Measurements from ENCODE around the gene SPANXA1. TPM values are rescaled to one million over a fixed set of nuclear protein-coding genes. Genes with fewer than 3 reads are reported as not detected.
"Not testable (repeated sequence)": the region's sequence is repeated elsewhere in the genome, so short reads cannot be mapped to it uniquely, and the experiment has no call there.

The SPANXA1 gene, protein sequence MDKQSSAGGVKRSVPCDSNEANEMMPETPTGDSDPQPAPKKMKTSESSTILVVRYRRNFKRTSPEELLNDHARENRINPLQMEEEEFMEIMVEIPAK
- not detected in 2 replicates for total RNA-seq (2014; rRNA removed; shearing (Covaris generic); ENCODE audit: low replicate concordance)

DNA sequence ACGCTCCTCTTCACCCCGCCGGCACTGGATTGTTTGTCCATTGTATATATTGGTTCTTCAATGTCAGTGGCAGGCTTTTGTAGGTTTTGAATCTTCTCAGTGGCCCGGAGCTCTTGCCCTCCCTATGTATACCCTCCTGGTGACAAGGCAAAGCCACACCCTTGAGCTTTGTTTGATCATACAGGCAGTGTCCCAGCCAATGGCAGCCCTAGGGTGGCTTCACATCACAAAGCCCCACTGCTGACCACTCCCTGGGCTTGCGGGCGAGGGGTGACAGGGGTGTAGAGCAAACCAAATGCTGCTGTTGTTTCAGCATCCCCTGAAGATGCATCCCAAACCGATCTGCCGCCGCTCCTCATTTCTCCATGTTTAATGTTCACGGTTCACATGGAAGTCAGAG lies at the start of gene SPANXA1:
SPANXA1 (minus strand) TSS at position 101 of the 400 bp plus-strand sequence; CDS start at position 41, 60 bp downstream.
- H3K27me3 ChIP-seq (ENCODE audit: low read length); H3K9me3 ChIP-seq (ENCODE audit: low read length); H4K20me1 ChIP-seq (ENCODE audit: insufficient read depth, low read depth, low read length); H3K4me1 ChIP-seq (ENCODE audit: low read length); H3K4me3 ChIP-seq (ENCODE audit: low read length); H3K9me2 ChIP-seq (replicated peaks; ENCODE audit: insufficient read depth, low read length); H3K4me2 ChIP-seq (ENCODE audit: low read depth, low read length, poor library complexity, severe bottlenecking); H2AFZ ChIP-seq (ENCODE audit: low read length); H3K9ac ChIP-seq (ENCODE audit: low read length); H3K36me3 ChIP-seq (ENCODE audit: insufficient read depth, low read length); DNase-seq; H3K27ac ChIP-seq (ENCODE audit: low read length); H3K79me2 ChIP-seq (ENCODE audit: low read length): not testable (repeated sequence)

DNA sequence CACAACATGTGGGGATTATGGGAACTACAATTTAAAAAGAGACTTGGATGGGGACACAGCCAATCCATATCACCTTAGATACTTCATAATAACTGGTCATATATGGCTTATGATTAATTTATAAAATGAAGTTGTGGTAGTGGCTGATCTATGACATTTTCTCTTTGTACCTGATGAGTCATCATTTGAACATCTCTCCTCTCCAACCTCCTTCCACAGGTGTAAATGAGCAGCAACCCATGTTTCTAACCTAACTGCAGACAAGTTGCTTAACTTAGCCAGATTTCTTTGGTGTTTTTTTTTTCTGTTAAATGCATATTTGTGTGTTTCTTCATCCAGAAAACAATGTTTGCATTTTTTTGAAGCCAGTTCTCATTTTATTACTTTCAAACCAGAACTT lies 47.6 kb upstream of the SPANXA1 start:
- H3K36me3 ChIP-seq (ENCODE audit: insufficient read depth, low read length), result no peaks in the 10 kb centered on the region
- no peak overlapping the region for H3K4me2 ChIP-seq (ENCODE audit: low read depth, low read length, poor library complexity, severe bottlenecking)
- H3K4me1 ChIP-seq (ENCODE audit: low read length), result no peaks in the 10 kb centered on the region
- H3K27ac ChIP-seq (ENCODE audit: low read length), result no peak overlapping the region
- no peaks in the 10 kb centered on the region for H3K27me3 ChIP-seq (ENCODE audit: low read length)
- no peak overlapping the region for H2AFZ ChIP-seq (ENCODE audit: low read length)
- peaks cover 25% of the 10 kb centered on the region for H3K9me3 ChIP-seq (ENCODE audit: low read length)
- no peak for DNase-seq
- H3K4me3 ChIP-seq (ENCODE audit: low read length), result no peak overlapping the region
- no peaks in the 10 kb centered on the region for H4K20me1 ChIP-seq (ENCODE audit: insufficient read depth, low read depth, low read length)
- H3K9ac ChIP-seq (ENCODE audit: low read length), result no peak overlapping the region
- H3K79me2 ChIP-seq (ENCODE audit: low read length), result no peaks in the 10 kb centered on the region
- no peaks in the 10 kb centered on the region for H3K9me2 ChIP-seq (replicated peaks; ENCODE audit: insufficient read depth, low read length)

DNA sequence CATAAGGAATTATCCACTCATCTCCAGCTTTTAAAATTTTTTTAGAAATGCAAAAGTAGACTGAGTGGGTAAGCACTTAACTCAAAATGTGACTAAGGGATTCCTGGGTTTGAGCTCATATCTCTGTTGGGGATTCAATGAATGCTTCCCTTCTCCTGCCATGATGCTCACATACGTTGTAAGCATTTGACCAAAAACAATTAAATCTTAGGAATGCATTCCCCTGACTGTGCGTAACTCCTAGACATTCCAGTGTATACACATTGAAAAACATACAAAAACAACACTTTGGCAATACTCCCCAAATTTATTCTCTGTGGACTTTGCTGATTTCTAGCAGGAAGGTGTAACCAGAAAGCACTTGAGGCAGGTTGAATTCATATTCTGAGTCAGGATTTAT lies 34.8 kb upstream of the SPANXA1 start:
- no peaks in the 10 kb centered on the region for H3K79me2 ChIP-seq (ENCODE audit: low read length)
- H3K4me2 ChIP-seq (ENCODE audit: low read depth, low read length, poor library complexity, severe bottlenecking), result no peak overlapping the region
- peaks cover 32% of the 10 kb centered on the region for H3K9me3 ChIP-seq (ENCODE audit: low read length)
- no peaks in the 10 kb centered on the region for H3K4me1 ChIP-seq (ENCODE audit: low read length)
- H4K20me1 ChIP-seq (ENCODE audit: insufficient read depth, low read depth, low read length), result no peaks in the 10 kb centered on the region
- no peaks in the 10 kb centered on the region for H3K36me3 ChIP-seq (ENCODE audit: insufficient read depth, low read length)
- H3K9ac ChIP-seq (ENCODE audit: low read length), result no peak overlapping the region
- no peak overlapping the region for H3K27ac ChIP-seq (ENCODE audit: low read length)
- H3K4me3 ChIP-seq (ENCODE audit: low read length), result no peak overlapping the region
- DNase-seq, result no peak
- H2AFZ ChIP-seq (ENCODE audit: low read length), result no peak overlapping the region
- no peaks in the 10 kb centered on the region for H3K9me2 ChIP-seq (replicated peaks; ENCODE audit: insufficient read depth, low read length)
- no peaks in the 10 kb centered on the region for H3K27me3 ChIP-seq (ENCODE audit: low read length)

DNA sequence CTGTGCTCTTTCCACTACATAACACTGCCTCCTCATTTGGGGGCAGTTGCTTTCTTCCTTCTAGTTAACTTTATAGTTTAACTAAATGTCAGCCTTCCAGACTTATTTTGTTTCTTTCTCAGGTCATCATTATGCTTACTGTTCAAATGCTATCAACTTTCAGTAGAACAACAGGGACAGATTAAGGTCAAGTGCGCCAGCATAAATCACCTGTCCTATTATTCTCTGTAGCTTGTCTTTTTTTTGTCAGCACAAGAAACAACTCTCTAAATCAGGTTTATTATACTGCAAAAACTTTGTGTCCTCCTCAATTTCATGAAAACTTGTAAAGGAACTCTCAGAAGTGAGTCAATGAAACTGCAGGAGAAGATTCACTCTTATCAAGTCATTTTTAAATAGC lies 24.6 kb upstream of the SPANXA1 start:
- Histone ChIP-seq H3K79me2 (ENCODE audit: low read length) (no peaks in the 10 kb centered on the region), H3K36me3 (ENCODE audit: insufficient read depth, low read length) (no peaks in the 10 kb centered on the region), H3K27me3 (ENCODE audit: low read length) (no peaks in the 10 kb centered on the region), H3K9me2 (replicated peaks; ENCODE audit: insufficient read depth, low read length) (no peaks in the 10 kb centered on the region), H3K27ac (ENCODE audit: low read length) (no peak overlapping the region), H2AFZ (ENCODE audit: low read length) (no peak overlapping the region), H3K4me3 (ENCODE audit: low read length) (no peak overlapping the region), H3K9ac (ENCODE audit: low read length) (no peak overlapping the region), H3K4me2 (ENCODE audit: low read depth, low read length, poor library complexity, severe bottlenecking) (no peak overlapping the region), H3K4me1 (ENCODE audit: low read length) (no peaks in the 10 kb centered on the region), H3K9me3 (ENCODE audit: low read length) (peaks cover 17% of the 10 kb centered on the region), H4K20me1 (ENCODE audit: insufficient read depth, low read depth, low read length) (no peaks in the 10 kb centered on the region)
- DNase-seq, result no peak

DNA sequence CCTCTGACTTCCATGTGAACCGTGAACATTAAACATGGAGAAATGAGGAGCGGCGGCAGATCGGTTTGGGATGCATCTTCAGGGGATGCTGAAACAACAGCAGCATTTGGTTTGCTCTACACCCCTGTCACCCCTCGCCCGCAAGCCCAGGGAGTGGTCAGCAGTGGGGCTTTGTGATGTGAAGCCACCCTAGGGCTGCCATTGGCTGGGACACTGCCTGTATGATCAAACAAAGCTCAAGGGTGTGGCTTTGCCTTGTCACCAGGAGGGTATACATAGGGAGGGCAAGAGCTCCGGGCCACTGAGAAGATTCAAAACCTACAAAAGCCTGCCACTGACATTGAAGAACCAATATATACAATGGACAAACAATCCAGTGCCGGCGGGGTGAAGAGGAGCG lies 4.9 kb upstream of the SPANXA1 start, which contains the start of gene SPANXA2:
SPANXA2 (plus strand) TSS at position 301 of the 400 bp plus-strand sequence; CDS start at position 361, 60 bp downstream.
- not testable (repeated sequence) for H3K27ac ChIP-seq (ENCODE audit: low read length); H3K4me1 ChIP-seq (ENCODE audit: low read length); H3K4me3 ChIP-seq (ENCODE audit: low read length); H3K4me2 ChIP-seq (ENCODE audit: low read depth, low read length, poor library complexity, severe bottlenecking); H4K20me1 ChIP-seq (ENCODE audit: insufficient read depth, low read depth, low read length); DNase-seq; H3K9ac ChIP-seq (ENCODE audit: low read length); H3K79me2 ChIP-seq (ENCODE audit: low read length); H3K36me3 ChIP-seq (ENCODE audit: insufficient read depth, low read length); H3K9me2 ChIP-seq (replicated peaks; ENCODE audit: insufficient read depth, low read length); H2AFZ ChIP-seq (ENCODE audit: low read length); H3K9me3 ChIP-seq (ENCODE audit: low read length); H3K27me3 ChIP-seq (ENCODE audit: low read length)

DNA sequence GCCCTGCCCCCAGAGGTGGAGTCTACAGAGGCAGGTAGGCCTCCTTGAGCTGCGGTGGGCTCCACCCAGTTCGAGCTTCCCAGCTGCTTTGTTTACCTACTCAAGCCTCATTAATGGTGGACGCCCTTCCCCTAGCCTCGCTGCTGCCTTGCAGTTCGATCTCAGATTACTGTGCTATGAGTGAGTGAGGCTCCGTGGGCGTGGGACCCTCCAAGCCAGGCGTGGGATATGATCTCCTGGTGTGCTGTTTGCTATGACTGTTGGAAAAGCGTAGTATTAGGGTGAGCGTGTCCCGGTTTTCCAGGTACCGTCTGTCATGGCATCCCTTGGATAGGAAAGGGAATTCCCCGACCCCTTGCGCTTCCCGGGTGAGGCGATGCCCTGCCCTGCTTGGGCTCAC lies 42.0 kb downstream of the SPANXA1 start:
- H3K9me2 ChIP-seq (replicated peaks; ENCODE audit: insufficient read depth, low read length); H4K20me1 ChIP-seq (ENCODE audit: insufficient read depth, low read depth, low read length); H3K79me2 ChIP-seq (ENCODE audit: low read length); DNase-seq; H3K4me1 ChIP-seq (ENCODE audit: low read length); H3K4me2 ChIP-seq (ENCODE audit: low read depth, low read length, poor library complexity, severe bottlenecking); H3K36me3 ChIP-seq (ENCODE audit: insufficient read depth, low read length); H3K9me3 ChIP-seq (ENCODE audit: low read length); H3K9ac ChIP-seq (ENCODE audit: low read length); H3K27ac ChIP-seq (ENCODE audit: low read length); H3K27me3 ChIP-seq (ENCODE audit: low read length); H3K4me3 ChIP-seq (ENCODE audit: low read length); H2AFZ ChIP-seq (ENCODE audit: low read length): not testable (repeated sequence)

Other genes starting within 250 kb of the SPANXA1 start
- gene SPANXA2, start 5.0 kb upstream of the SPANXA1 start, total RNA-seq (2014; rRNA removed; shearing (Covaris generic); ENCODE audit: low replicate concordance), result not detected in 2 replicates
- not detected in 2 replicates for gene SPANXD, start 114.0 kb upstream of the SPANXA1 start, total RNA-seq (2014; rRNA removed; shearing (Covaris generic); ENCODE audit: low replicate concordance)

Data from Karpas-422 (cell line).